Activated naive CD4-positive, alpha-beta T cell treated with anti-CD3 and anti-CD28 coated beads, Interleukin-2, amount 50 U/mL, for 24 hours (primary cell): Measurements from ENCODE around the gene RAD18.

Experiments
- H3K27ac Mint-ChIP-seq: one replicate; pipeline ENCODE4 v1.8.0; 2021; ENCODE audit warnings: mild to moderate bottlenecking, mixed read lengths
- H3K27me3 Mint-ChIP-seq: one replicate; pipeline ENCODE4 v1.8.0; 2021; ENCODE audit warnings: mixed read lengths
- H3K36me3 Mint-ChIP-seq: one replicate; pipeline ENCODE4 v1.8.0; 2021; ENCODE audit warnings: mixed read lengths
- H3K4me1 Mint-ChIP-seq: one replicate; pipeline ENCODE4 v1.8.0; 2021; ENCODE audit warnings: mixed read lengths
- H3K4me3 Mint-ChIP-seq: one replicate; pipeline ENCODE4 v1.8.0; 2021; ENCODE audit warnings: mild to moderate bottlenecking, mixed read lengths
- H3K9me3 Mint-ChIP-seq: one replicate; pipeline ENCODE4 v1.8.0; 2021; ENCODE audit warnings: mixed read lengths

Gene RAD18

DNA sequence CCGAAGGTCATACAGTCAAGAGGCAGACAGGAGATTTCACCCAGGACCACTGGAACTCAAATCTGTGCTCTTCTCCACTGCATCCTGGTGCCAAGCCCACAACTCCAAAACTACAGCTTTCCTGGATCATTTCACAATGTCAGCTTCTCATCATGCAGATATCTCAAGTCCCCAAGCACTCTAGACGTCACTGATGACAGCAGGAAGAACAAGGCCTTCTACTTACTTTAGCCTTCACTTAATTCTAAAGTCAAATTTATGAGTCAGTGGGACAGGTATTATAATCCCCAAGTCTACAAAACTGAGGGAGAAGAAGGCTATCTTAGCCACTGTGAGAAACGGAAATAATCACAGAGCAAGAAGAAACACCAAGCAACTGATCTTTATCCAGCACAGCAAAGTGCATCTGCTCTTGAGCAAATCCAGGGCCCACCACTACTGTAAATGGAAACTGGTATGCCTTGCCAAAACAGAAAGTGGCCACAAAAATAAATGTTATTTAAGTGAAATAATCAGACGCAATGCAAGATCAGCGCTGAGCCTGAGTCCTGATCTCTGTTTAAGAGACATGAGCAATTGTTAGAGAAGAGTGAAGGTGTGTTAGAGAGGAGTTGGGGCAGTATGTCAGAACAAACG is 928 bp downstream of the RAD18 start:
- H3K36me3 Mint-ChIP-seq, result peaks cover 8% of the 10 kb centered on the region
- no peaks in the 10 kb centered on the region for H3K27me3 Mint-ChIP-seq
- no peaks in the 10 kb centered on the region for H3K9me3 Mint-ChIP-seq
- H3K4me3 Mint-ChIP-seq, result peak overlapping the region; percentile 98
- H3K27ac Mint-ChIP-seq, result peak overlapping the region; percentile 98
- H3K4me1 Mint-ChIP-seq, result peaks cover 50% of the 10 kb centered on the region

GRCh38 chr3:8959668-8960067 is 3.6 kb downstream of the RAD18 start:
- Mint-ChIP-seq H3K36me3 (peaks cover 8% of the 10 kb centered on the region), H3K9me3 (no peaks in the 10 kb centered on the region), H3K4me3 (no peak overlapping the region), H3K4me1 (peaks cover 50% of the 10 kb centered on the region), H3K27ac (no peak overlapping the region), H3K27me3 (no peaks in the 10 kb centered on the region)

DNA sequence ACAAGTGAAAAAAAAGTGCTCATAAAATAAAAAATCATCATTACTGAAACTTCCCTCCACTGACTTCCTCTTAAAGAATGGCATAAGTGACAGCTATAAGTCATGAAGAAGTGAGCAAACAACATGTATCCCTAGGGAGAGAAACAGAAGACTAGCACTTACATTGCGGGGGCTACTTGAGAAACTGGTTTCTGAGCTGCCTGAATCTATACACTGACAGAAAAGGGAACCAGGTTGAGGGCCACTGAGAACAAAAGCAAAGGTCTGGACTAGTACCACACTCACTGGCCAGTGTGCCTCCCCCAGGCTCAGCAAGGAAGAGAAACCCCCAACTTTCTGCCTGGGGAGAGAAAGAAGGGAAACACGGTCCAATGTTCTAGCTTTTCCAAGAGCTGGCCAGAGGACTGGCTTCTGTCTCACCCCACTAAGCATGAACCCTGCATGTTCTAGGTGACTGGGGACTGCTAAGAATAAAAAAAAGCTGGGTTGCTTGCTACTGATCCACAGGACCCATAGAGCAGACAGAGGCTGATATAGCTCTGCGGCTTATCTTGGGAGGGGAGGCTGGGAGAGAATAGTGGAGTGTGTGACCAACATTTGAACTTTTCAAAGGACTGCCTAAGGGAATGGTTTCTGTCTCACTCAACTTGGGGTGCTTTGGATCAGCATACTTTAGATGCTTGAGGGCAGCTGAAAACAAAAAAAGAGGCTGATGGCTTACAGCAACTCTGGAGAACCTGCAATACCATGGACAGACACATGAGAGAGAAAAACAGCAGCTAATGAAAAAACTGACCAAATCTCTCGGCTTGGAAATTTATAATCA is 8.1 kb downstream of the RAD18 start:
- Mint-ChIP-seq H3K4me3 (no peak overlapping the region), H3K36me3 (peaks cover 8% of the 10 kb centered on the region), H3K27me3 (no peaks in the 10 kb centered on the region), H3K27ac (no peak overlapping the region), H3K9me3 (no peaks in the 10 kb centered on the region), H3K4me1 (peaks cover 21% of the 10 kb centered on the region)

- no peak overlapping the region for H3K27ac Mint-ChIP-seq
- H3K36me3 Mint-ChIP-seq, result peaks cover 4% of the 10 kb centered on the region
- H3K4me1 Mint-ChIP-seq, result peaks cover 13% of the 10 kb centered on the region
- H3K9me3 Mint-ChIP-seq, result no peaks in the 10 kb centered on the region
- no peaks in the 10 kb centered on the region for H3K27me3 Mint-ChIP-seq
- H3K4me3 Mint-ChIP-seq, result no peak overlapping the region
Observed at GRCh38 chr3:8953313-8953712, 10.0 kb downstream of the RAD18 start.

DNA sequence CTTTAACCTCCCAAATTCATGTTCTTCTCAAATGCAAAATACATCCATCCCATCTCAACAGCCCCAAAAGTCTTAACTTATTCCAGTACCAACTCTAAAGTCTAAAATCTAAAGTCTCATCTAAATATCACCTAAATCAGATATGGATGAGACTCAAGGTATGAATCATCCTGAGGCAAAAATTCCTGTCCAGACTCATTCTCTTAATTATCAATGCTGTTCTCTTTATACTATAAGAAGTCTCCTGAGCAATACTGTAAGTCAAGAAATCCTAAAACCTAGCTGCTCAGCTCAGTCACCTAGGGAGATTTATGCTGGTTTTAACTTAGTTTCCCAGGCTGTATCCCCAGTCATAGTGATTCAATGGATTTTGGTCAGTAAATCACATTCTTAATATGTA is 11.1 kb downstream of the RAD18 start:
- Mint-ChIP-seq H3K27ac (no peak overlapping the region), H3K9me3 (no peaks in the 10 kb centered on the region), H3K4me1 (peaks cover 10% of the 10 kb centered on the region)

GRCh38 chr3:8945890-8946600 is 17.2 kb downstream of the RAD18 start:
- Mint-ChIP-seq H3K9me3 (peaks cover 16% of the 10 kb centered on the region), H3K36me3 (peaks cover 29% of the 10 kb centered on the region), H3K27ac (no peak overlapping the region), H3K27me3 (no peaks in the 10 kb centered on the region), H3K4me1 (peaks cover 5% of the 10 kb centered on the region), H3K4me3 (no peak overlapping the region)

More for the DNA sequence above, 11.1 kb downstream of the RAD18 start:
- Mint-ChIP-seq H3K36me3 (peaks cover 2% of the 10 kb centered on the region), H3K4me3 (no peak overlapping the region), H3K27me3 (no peaks in the 10 kb centered on the region)

GRCh38 chr3:8942746-8943488 is 20.4 kb downstream of the RAD18 start:
- Mint-ChIP-seq H3K36me3 (peaks cover 35% of the 10 kb centered on the region), H3K4me1 (no peaks in the 10 kb centered on the region), H3K27me3 (no peaks in the 10 kb centered on the region), H3K9me3 (peaks cover 16% of the 10 kb centered on the region), H3K27ac (no peak overlapping the region), H3K4me3 (no peak overlapping the region)

GRCh38 chr3:8942115-8942514 is 21.2 kb downstream of the RAD18 start:
- peaks cover 33% of the 10 kb centered on the region for H3K36me3 Mint-ChIP-seq
- H3K27ac Mint-ChIP-seq, result no peak overlapping the region
- no peaks in the 10 kb centered on the region for H3K4me1 Mint-ChIP-seq
- peaks cover 16% of the 10 kb centered on the region for H3K9me3 Mint-ChIP-seq
- no peaks in the 10 kb centered on the region for H3K27me3 Mint-ChIP-seq
- H3K4me3 Mint-ChIP-seq, result no peak overlapping the region

DNA sequence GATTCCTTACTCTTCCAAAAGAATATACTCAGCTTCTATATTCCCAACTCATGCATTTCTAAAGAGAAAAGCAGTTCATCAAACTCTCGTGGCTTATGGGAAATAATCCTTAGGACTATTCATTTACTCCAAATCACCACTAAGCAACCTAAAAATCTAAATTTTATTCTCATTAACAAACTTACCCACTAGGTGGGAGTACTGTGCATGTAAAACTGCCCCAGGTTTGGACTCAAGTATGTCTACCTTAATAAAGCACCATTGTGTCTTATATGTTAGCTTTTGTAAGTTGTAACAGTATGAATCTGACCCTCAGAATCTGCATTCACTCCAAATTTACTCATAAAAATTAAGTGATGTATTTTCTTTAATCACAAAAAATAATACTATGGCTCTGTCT is 25.3 kb downstream of the RAD18 start:
- Mint-ChIP-seq H3K4me1 (no peaks in the 10 kb centered on the region), H3K27me3 (no peaks in the 10 kb centered on the region), H3K9me3 (peaks cover 5% of the 10 kb centered on the region), H3K4me3 (no peak overlapping the region), H3K36me3 (peaks cover 17% of the 10 kb centered on the region), H3K27ac (no peak overlapping the region)

DNA sequence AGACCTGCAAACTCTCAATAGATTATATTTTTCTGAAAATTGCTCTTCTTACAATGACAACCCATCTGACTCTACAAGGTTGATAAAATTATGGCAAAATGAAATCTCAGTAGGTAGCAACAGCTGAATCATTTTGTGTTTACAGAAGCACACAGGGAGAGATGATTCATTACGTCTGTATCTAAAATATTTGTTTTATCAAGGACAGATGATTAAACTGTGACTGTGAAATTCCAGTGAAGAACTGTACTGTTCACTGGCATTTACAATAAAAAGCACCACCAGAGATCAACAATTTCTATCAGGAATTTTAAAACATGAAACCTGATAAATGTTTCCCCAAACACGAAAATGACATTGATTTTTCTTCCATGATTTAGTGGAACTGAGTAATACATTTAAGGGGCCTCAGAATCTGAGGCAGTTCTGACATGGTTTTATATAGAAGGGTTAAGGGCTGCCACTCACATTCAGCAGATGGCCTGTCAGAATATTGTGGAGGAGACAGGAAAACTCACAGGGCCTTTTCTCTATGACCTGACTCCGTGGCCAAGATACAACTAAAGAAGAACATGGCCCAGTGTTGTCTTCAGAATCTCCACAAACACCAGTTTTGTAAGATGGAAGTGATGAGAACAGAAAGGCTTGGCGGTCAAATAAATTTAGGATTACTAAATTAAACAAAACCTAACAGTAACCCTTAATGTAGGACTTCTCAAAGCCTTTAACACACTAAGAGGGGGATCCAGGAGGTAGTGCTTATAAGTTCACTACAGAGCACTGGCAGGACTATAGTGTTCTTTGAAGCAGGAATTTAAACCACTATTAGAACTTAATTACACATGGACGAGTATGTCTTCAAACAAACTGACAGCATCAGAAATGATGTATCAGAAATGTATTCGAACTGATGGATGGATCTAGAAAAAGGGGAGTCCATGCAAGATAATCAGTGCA is 25.9 kb downstream of the RAD18 start:
- peak overlapping the region; percentile 24 for H3K27ac Mint-ChIP-seq
- H3K9me3 Mint-ChIP-seq, result no peaks in the 10 kb centered on the region
- H3K4me1 Mint-ChIP-seq, result no peaks in the 10 kb centered on the region
- no peaks in the 10 kb centered on the region for H3K27me3 Mint-ChIP-seq
- H3K36me3 Mint-ChIP-seq, result peaks cover 10% of the 10 kb centered on the region
- H3K4me3 Mint-ChIP-seq, result no peak overlapping the region

- Mint-ChIP-seq H3K4me3 (no peak overlapping the region), H3K4me1 (no peaks in the 10 kb centered on the region), H3K9me3 (no peaks in the 10 kb centered on the region), H3K36me3 (peaks cover 7% of the 10 kb centered on the region), H3K27me3 (no peaks in the 10 kb centered on the region), H3K27ac (no peak overlapping the region)
Observed at GRCh38 chr3:8932507-8932906, 30.8 kb downstream of the RAD18 start.

- Mint-ChIP-seq H3K4me1 (no peaks in the 10 kb centered on the region), H3K9me3 (no peaks in the 10 kb centered on the region), H3K27me3 (no peaks in the 10 kb centered on the region), H3K4me3 (no peak overlapping the region), H3K27ac (no peak overlapping the region), H3K36me3 (peaks cover 11% of the 10 kb centered on the region)
Observed at GRCh38 chr3:8931342-8931741, 31.9 kb downstream of the RAD18 start.

- Mint-ChIP-seq H3K4me3 (no peak overlapping the region), H3K27ac (no peak overlapping the region), H3K4me1 (no peaks in the 10 kb centered on the region), H3K36me3 (peaks cover 16% of the 10 kb centered on the region), H3K9me3 (no peaks in the 10 kb centered on the region), H3K27me3 (no peaks in the 10 kb centered on the region)
Observed at GRCh38 chr3:8929860-8930259, 33.4 kb downstream of the RAD18 start.

- H3K4me1 Mint-ChIP-seq, result no peaks in the 10 kb centered on the region
- no peak overlapping the region for H3K27ac Mint-ChIP-seq
- H3K9me3 Mint-ChIP-seq, result no peaks in the 10 kb centered on the region
- H3K4me3 Mint-ChIP-seq, result no peak overlapping the region
- no peaks in the 10 kb centered on the region for H3K27me3 Mint-ChIP-seq
- H3K36me3 Mint-ChIP-seq, result peaks cover 28% of the 10 kb centered on the region
Observed at GRCh38 chr3:8914491-8914890, 48.8 kb downstream of the RAD18 start.
